NCI-H146 treated with DMSO at 0.1 percent for 48 hours (cell line): ENCODE measurements around the gene C1QTNF5.
A peak's percentile ranks its signal among the peaks of the same experiment; 100 is the strongest.

Experiments
- DNase-seq: peaks from one replicate; lab custom pipeline; 2025; ENCODE audit not compliant: unreplicated experiment; lab: John Stamatoyannopoulos, UW

Gene C1QTNF5

DNA sequence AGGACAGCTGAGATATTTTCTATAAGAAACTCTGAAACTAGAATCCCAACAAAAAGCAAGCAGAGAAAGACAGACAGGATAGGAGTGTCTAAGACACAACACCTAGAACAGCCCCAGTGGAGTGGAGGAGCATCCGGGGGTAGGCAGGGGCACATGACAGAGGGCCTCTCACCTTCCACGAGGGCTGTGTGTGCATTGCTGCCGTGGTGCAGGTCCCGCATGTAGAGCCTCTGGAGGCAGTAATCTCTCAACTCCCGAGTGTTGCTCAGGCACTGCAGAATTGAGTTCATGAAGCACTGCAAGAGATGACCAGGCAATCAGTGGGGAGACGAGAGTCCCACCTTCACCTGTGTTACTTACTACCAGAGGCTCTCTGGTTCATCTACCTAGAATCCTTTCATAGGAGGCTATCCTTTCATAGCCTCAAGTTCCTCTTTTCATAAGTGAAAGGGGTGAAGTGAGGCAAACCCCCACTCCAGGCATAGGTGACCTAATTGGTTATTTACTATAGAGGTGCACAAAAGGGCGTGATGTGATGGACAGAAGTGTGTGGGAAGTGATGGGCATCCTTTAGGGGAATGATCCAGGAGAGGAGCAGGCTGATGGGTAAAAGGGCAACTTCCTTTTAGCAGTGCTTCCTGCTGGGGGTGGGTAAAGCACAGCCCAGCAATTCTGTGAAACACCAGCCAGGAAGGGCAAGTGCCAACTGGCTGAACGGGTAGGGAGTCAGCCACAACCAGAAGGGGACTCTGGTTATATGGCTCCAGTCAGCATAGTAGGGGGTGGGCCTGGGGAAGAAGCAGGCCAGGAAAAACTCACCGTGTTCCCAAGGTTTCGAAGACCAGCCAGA, 18.9 kb upstream of the C1QTNF5 start:
- DNase-seq: no peak

DNA sequence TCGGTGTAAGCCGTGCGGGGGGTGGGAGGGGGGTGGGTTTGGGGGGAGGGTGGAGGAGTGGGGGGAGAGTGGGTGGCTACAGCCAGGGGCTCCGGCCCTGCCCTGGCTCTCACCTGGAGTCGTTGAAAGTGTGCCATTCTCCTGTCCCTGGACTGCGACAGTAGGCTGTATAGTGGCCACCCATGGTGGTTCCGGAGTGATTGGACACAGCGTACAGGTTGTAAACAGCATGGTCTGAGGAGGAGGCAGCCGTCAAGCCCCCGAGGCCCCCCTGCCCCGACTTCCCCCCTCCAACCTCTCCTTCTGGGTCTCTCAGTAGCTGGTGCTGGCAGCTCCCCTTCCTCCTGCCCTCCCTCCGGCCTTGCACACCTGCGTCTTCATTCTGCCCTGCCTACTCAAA, 16.4 kb upstream of the C1QTNF5 start:
- no peak for DNase-seq

DNA sequence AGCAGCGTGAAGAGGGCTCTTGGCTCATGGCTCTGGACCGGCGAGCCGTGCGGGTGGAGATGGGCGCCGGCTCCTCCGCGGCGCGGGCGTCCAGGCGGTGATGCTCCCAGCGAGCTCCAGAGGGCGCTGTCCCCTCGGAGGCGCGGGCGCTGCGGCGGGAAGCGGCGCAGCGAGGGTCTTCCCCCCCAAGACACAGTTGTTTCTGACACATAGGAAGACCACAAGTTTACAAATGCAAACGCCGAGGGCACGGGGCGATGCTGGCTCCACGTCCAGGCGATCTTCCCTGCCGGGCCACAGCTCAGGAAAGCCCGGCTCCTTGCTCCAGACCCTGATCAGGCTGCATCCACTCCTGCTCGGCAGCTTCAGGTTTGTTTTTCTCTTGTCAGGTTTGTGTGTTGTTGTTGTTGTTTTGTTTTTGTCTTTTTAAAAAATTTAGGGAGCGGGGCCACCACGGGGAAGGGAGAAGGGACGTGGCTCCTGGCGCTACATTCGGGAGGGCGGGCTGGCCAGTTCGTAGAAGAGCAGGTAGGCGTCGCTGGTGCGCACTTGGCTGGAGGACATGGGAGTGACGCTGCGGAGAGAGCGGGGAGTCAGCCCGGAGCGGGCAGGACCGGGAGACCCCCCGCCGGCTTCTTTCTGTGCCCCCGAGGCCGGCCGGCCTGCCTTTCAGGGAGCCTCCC, 15.8 kb upstream of the C1QTNF5 start:
- DNase-seq: no peak

DNA sequence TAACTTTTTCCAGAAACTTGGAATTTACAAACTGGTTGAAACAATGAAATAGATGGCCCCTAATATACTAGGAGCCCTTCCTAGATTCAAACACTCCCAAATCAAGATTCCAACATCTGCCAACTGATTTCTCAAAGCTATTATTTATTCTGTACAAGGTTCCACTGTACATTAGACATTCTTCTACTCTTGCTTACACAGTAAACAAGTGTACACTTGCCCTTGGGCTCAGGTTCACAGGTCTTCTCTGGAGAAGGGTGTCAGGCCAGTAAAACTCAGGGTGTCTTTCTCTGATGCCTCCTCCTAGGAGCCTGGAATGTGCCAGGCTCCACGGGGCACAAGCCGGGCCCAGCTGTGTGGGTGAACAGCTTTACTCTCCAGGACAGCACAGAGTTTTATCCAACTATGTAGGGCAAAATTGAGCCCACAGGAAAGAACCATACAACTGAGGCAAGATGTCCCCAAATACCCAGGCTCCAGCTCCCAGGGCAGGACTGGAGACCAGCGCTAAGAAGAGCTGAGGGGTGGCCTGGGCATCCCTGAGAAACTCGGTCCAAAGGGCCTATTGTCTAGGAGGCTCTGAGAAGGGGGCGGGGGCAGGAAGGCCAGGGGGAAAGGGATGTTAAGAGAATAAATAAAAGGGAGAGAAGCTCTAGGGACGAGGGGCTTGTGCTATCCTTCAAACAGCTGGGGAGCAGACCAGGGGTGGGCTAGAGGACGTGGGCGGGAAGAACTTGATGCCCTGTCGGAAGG, 14.6 kb upstream of the C1QTNF5 start:
- DNase-seq: no peak

DNA sequence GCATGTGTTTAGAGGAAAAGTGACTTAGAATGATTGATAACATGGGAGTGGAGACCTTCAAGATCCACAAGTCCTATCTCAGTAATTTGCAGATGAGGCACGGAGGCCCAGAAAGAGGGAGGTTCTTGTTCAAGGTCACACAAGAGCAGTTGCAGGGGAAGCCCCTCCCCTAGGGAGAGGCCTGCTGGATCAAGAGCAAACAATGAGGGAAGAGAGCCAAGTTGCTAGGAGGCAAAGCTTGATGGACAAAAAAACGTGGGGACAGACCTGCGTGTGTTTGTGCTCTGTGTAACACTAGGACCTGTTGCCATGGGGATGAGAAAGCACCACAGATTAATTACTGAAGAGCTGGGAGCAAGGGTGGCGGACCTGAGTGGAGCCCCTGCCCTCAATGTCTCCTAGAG, 12.2 kb upstream of the C1QTNF5 start:
- peak; percentile 93 for DNase-seq

DNA sequence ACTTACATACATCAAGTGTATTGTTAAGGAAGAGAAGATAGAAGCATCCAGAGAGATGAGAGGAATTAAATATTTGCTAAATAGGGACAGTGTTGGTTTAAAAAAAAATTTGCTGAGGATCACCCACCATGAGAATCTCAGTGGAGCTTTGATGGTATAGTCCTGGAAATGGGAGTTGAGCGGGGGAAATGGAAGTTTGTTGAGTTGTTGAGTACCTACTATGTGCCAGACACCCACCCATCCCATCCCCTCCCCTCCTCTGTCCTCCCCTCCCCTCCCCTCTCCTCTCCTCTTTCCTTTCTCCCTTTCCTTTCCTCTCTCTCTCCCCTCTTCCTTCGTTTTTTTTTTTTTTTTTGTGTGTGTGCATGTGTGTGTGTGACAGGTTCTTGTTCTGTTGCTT, 10.5 kb upstream of the C1QTNF5 start:
- no peak for DNase-seq

DNA sequence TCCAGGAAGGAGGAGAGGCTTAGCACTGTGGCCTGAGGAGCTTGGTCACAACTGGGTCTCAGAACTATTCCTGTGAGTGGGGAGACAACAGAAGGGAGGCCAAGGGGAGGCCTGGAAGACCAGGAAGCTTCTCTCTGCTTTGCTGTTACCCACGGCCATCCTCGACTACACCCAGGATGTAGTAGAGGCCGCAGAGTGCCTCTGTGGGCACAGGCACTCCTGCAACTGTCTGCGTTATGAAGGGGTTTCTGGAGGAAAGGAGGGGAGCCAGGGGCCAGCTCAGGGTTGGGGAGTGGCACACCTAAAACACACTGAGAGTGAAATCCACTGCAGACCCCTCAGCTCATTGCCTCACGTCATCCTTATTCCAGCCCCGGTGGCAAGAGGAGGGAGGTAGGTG, 9.6 kb upstream of the C1QTNF5 start:
- DNase-seq: no peak

DNA sequence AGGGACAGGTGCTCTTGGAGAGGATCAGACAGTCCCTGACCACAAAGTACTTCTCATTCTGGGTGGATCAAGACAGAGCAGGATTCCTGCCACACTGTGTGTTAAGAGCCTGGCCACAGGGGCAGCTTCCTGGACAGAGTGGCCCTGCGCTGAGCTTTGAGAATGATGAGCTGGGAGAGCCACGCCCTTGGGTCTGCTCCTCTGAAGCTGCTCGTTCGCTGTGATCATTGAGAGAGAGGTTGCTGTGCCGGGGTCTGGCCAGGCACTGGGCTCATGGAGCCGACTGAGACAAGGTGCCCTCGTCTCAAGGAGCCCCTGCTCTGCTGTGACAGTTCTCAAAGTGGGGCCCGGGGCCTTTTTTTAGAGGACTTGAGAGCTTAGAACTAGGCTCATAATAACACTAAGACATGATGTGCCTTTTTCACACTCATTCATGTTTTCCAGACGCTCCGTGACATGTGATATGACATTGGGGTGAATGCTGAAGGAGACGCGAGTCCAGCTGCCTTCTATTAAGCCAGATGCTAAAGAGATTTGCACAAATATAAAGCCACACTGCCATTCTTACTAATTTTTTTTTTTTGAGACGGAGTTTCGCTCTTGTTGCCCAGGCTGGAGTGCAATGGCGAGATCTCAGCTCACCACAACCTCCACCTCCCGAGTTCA, 7.4 kb upstream of the C1QTNF5 start:
- DNase-seq: no peak

DNA sequence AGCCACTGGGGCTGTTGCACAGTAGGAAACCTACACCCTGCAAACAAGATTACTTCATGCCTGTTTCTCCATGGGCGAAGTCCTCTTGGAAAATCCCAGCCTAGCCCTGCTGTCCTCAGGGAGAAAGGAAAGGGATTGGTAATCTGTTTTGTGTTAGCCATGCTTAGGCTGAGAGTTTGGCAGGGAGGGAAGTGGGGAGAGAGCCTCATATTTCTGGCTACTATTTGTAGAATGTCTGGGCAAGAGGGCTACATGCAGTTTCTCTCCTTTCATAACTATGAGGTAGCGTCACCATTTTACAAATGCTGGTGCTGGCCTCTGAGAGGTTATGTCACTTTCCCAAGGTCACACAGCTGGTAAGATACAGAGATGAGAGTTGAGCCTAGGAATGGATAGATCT, 6.6 kb upstream of the C1QTNF5 start:
- no peak for DNase-seq

DNA sequence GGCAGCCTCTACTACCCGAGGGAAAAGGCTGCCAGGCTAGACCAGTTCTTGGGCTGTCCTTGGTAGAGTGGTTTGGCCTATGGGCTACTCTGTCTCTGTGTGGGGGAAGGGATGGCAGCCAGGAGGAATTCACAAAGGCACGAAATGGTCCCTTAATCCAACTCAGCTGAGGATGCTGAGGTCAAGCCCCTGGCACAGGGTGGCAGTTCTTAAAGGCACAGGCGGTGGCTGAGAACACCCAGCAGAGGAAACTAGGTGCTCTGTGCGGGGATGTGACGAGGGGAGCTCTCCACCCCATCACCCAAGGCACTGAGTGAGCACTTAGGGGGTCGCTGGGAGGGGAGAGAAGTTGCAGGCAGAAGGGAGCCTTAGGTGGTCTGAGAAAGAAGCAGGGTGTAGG, 5.9 kb upstream of the C1QTNF5 start, which contains the start of gene MFRP:
Gene MFRP, minus strand, starts transcription at position 101 of the 400 bp plus-strand sequence. CDS start 192 bp downstream, outside the sequence.
- DNase-seq: no peak

DNA sequence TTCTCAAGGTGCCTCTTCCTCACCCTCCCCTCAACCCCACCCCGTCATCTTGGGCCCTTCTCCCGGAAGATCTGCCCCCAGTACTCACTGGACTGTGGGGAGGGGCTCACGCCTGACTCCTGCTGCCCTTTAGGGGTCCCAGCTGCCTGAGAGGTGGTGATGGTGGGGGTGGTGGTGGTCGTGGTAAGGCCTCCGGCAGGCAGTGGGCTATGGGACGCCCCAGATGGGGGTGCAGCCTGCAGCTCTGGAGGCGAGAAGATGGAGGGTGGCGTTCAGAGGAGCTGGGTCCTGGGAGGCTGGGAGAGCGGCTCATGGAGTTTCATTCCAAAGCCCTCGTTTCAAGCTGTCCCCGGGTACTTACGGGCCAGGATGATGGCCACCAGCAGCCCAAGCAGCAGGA, 5.0 kb upstream of the C1QTNF5 start:
- no peak for DNase-seq

DNA sequence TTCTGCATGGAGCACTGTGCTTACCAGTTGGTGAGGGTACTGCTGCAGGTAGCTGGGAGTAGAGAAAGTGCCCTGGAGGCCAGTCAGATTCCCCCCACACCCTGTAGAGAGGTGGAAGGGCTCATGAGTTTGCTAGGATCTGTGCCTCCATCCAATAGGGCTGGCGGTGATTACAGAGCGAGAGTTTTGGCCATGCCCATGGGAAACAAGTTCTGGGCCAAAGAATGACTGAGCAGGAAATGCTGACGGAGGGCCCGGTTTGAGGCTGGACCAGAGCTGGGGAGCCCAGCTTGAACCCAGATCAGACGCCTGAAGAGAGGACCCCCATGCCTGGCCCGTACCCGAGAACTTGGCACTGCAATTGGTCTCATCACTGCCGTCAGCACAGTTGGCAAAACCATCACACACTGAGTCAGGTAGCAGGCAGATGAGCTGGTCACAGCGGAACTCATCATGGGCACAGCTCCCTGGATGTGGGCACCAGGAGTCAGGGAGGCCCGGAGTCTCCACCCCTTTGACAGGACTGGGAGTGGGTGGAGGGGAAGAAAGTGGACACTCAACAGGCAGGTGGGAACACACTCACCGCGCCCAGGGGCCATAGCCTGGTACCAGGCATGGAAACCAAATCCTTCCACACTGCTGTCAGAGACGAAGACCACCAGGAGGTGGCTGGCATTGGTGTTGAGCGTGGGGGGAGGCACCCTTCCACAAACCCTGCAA, 3.8 kb upstream of the C1QTNF5 start:
- no peak for DNase-seq

DNA sequence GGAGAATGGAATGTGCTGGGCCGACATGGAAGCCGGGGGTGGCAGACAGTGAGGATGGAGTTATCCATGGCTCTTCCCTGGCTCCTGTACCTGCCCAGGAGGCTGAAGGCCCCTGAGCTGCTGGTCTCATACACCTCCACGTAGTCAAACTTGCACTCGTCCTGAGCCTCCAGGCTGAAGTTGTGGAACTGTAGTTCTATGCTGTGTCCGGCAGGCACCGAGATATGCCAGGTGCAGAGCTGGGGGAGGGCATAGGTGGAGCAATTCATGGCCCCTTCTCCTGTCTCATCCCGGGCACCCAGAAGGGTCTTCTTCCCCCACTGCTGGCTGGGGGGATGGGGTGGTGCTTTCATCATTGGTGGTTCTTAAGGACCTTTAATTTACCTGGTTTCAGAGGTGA, 3.0 kb upstream of the C1QTNF5 start:
- DNase-seq: no peak

DNA sequence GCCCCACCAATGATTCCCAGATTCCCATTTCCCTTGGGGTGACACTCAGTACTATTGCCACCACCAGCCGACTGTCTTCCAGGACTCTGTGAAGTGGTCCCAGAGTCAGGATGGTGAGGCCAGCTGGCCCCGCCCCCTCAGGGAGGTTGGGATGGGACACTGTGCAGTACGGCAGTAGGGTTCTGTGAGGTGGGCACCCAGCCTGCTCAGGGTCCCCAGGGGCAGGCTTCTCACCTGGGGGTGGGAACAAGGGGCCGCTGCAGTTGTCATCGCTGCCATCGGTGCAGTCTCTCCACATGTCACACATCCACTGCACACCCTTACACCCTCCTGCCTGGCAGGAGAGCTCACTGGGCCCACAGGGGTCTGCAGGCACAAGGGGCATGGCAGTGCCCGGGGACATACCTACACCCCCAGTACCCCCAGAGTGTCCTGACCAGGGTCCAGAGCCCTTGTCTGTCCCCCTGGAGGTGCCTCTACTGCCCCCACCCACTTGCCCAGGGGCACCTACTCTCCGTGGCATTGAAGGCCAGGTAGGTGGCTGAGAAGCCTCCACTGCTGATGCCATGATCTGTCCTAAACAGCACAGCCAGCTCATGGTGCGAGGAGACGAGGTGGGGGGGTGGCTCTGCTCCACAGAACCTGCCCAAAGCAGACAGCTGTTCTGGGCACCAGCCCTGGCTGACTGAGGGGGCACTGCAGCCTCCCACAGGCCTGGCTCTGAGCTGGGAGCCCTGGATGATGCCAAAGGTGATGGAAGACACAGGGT, 1.9 kb upstream of the C1QTNF5 start:
- no peak for DNase-seq

DNA sequence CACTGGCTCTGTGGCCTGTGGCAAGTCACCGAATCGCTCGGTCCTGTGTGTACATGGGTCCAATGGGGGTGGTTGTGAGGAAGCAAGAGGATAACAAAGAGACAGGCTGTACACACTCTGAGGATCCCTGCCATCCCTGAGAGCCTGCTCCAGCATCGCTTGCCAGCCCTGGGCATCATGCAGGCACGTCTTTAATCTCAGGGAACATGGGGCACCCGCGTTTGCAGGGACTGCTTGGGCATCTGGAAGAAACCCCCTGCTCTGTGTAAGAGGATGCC, 1.3 kb upstream of the C1QTNF5 start:
- DNase-seq: no peak

DNA sequence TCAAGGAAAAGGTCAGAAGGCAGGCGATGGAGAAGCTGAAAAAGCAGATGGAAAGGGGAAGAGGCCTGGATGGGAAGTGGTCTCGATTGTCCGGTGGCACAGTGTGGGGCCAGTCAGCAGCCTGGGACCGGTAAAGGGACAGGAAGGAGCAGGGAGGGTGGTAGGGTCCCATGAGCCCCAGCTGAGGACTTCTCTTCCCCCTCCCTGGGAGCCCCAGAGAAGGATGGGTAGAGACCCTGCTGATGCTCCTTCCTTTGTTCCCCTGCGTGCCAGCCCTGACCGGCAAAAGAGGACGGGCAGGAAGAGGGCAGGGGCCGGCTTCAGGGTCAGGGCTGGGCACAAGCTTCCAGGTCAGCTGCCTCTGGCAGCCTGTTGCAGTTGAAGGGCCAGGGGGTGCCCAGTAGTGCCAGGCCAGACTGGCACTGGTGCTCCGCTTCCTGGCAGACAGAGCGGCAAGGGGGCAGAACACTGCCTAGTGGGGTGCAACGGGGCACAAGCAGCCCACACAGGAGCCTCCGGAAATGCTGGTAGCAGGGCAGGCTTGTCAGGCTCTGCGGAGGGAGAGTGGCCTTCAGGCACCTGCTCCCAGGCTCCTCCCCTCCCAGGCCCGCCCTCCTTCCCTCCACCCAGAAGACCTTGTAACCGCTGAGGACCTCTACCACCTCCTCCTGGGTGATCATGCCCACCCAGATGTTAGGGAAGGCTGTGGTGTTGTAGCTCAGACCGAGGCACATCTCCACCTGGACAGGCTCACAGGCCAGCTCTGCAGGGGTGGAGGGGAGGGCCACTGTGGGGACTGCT, 739 bp upstream of the C1QTNF5 start:
- no peak for DNase-seq

DNA sequence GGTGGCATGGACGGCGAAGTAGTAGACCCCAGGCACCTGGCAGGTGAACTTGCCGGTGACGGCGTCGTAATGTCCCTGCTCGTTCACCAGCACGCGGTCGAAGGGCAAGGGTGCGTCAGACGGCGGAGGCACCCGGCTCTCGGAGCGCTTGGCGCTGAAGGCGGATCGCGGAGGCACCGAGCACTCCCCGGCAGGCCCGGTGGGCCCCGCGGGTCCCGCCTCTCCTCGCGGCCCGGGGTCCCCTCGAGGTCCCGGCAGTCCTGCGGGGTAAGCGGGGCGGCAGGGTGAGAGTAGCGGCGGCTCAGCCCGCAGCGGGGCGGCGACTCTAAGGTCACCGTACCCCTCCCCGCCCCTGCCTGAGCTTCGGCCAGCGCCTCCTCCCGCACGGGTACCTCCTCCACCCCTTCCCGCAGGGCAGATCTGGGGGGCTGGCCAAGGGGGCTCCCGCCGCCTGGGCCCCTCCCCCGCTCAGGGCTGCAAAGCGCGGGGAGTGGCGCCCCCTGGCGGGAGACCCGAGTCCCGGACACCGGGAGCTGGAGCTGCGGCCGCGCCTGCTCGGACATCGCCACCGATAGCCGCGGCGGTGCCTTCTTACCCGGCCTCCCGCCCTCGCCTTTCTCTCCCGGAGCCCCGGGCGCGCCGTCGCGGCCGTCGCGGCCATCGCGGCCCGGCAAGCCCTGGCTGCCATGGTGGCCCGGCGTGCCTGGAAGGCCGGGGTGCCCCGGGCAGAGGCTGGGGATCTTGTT, 921 bp downstream of the C1QTNF5 start:
- DNase-seq: no peak

DNA sequence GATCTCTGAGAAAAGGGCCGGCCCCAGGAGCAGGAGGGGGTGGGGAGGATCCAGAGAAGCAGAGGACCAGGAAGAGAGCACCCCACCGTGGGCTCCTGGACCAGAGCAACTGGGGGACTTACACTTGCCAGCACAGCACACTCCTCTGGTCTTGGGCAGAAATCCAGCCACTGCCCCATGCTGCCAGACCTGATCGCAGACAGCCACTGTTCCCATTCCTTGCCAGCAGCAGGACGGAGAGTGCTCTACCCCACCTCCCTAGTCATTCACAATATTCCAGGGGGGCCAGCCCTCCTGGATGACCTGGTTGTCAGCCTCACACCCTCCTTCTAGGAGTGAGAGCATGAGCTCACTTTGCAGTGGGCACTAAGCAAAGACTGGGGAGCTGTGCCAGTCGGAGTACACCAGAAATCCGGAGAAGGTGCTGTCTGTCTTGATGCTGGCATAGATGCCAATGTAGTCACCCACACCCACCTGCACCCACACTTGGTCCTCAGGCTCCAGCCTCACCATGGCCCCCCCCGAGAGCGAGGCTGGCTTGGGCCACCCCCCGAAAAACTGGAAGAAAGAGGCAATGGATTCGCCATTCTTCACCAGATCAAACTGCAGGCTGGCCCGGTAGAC, 1.6 kb downstream of the C1QTNF5 start:
- DNase-seq: no peak
